ENCODE data around the gene DNAH9.

The DNAH9 gene

DNA sequence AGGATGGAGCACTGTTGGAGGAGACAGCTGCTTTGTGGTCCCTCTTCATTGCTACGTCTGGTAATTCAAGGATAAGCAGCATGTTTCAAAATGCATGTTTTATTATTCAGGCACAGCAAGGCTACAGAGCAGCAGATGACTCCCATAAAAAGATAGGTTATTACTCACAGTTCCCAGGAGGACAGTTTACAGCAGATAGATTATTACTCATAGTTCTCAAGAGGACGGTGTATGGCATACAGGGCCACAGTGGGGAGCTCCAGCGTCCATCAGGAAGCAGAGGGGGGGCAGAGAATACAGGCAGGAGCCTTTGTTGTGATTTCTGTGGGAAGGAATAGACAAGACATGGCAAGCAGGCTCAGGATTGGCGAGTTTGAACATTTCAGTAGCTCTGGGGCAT, 72.9 kb downstream of the DNAH9 start:
- DNase-seq = no peak

DNA sequence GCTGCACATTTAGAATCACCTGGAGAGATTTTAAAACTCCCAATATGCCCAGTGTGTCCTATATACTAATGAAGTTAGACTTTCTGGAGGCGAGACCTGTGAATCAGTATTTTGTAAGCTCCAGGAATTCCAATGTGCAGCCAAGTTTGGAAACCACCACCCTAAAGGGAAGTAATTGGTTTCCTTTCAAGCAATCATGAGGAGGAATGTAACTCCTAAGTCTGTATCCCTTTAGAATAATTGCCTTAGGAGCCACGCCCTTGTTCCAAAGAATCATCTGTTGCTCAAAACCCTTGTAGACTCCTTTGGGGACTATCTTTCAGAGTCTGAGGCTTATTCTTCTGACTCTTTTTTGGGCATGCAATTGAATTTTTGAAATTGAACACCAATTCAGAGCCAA, 84.4 kb downstream of the DNAH9 start:
- no peak for DNase-seq

DNA sequence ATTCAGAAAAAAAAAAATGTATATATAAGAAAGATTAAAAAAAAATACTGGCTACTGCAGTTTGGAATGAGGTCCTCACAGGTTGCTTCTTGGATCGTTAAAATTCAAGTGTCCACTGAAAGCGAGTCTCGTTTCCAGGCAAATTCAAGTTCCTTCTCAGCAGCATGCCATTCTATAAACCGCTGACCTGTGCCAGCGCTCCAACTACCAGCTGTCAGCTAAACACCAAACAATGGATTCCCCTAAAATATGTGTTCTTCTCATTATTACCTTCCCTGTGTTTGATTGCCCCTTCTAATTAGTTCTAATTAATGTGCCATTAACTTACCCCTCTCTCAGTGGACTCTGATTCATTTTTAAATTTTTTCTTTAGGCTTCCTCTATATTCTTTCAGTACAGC, 92.4 kb downstream of the DNAH9 start:
- no peak for DNase-seq

DNA sequence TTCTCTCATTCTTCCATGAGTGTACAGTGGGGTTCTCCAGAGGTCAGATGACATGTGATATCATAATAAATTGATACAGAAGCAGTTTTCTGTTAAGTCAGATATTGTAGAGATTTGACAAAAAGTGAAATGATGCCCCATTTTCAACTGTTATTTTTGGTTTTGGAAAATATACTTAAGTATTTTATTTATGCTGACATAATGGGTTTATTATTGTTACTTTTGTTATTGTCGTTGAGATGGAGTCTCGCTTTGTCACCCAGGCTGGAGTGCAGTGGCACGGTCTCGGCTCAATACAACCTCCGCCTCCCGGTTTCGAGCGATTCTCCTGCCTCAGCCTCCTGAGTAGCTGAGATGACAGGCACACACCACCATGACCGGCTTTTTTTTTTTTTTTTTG, 94.4 kb downstream of the DNAH9 start:
- DNase-seq = no peak

DNA sequence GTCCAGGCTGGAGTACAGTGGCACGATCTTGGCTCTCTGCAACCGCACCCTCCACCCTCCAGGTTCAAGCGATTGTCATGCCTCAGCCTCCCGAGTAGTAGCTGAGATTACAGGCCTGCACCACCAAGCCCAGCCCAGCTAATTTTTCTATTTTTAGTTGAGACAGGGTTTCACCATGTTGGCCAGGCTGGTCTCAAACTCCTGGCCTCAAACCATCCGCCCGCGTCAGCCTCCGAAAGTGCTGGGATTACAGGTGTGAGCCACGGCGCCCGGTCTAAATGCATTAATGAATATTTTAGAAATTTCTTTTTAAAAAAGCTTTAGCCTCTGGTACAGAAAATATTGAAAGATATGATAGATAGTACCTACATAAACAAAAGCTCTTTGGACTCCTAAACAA, 95.0 kb downstream of the DNAH9 start:
- DNase-seq = no peak

DNA sequence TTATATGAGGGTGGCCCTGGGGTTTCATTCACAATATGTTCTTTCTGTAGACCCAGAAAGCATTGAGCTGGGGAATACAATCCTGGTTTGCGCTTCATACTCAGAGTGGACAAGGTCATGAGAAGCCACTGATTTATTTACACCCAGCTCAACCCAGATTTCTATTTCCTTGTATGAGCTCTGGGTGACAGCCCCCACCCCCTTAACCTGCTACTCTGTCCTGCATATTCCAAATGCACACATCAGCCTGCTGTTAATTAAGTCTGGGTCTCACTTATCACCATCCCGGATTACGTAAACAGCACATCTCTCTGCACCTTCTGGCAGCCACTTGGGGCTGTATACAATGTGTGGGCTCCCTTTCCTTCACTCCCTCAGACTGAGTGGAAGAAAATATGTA, 102.4 kb downstream of the DNAH9 start:
- no peak for DNase-seq

DNA sequence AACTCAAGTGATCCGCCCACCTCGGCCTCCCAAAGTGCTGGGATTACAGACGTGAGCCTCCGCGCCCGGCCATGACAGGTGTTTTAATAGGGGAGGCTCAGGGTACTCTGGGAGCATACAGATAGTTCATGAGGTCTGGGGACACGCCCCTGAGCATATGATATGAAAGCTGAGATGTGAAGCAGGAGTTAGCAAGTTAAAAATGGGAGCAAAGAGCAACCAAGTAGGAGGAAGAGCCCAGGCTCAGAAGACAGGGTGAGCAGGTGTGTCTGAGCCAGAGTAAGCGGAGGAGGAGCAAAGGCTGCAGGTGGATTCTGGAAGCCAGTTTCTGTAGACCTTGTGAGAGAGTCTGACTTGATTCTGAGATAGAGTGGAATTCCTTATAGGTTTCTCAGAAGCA, 103.6 kb downstream of the DNAH9 start:
- DNase-seq = no peak

DNA sequence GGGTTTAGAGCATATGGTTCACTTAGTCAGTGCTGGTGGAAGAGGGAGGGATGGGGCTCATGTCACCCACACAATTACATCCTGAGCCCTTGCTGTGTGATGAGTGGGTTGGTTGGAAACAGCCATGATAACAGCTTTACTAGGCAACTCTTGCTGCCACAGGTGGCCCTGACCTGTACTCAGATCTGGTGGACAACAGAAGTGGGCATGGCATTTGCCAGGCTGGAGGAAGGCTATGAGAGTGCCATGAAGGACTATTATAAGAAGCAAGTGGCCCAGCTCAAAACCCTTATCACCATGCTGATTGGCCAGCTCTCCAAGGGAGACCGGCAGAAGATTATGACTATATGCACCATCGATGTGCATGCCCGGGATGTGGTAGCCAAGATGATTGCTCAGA, 105.8 kb downstream of the DNAH9 start:
- DNase-seq = no peak

DNA sequence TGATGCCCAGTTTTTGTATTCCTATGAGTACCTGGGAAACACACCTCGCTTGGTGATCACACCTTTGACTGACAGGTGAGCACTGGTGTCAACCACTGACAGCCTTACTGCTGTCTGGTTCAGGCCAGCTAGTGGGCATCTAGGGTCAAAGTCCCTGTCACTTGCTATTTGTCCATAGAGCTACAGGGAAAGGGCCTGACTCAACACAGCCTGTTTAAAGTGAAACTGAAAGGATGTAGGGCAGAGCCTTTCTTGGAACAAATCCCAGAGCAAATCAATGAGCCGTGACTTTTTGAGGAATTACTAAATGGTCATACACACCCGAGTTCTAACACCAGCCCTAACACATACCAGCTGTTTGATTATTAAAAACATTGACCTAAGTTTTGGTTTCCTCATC, 106.8 kb downstream of the DNAH9 start:
- no peak for DNase-seq

DNA sequence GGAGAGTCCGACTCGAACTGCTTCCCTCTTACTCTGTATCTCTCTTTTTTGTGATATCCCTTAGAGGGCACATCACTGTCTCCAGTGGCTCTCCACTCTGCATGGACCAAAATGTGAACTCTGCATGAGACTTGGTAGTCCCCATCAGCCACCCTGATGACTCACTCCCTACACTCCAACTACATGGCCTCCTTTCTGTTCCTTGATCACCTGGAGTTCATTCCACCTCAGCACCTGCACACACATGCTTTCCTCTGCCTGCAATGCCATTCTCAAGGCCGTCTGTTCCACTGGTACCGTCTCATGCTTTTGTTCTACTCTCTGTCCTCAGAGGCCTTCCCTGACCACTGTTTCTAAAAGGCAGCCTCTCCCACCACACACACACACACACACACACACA, 109.3 kb downstream of the DNAH9 start:
- no peak for DNase-seq

DNA sequence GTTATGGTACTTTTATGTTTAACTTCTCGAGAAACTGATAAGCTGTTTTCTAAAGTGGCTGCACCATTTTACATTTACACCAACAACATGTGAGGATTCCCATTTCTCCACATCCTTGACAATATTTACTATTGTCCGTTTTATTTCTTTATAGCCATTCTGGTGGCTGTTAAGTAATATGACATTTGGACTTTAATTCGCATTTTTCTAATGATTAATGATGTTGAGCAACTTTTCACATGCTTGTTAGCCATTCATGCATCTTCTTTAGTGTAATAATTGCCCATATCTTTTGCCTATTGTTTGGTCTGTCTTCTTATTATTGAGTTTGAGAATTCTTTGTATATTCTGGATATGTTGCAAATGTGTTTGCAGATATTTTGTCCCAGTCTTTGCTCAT, 114.2 kb downstream of the DNAH9 start:
- DNase-seq = no peak

DNA sequence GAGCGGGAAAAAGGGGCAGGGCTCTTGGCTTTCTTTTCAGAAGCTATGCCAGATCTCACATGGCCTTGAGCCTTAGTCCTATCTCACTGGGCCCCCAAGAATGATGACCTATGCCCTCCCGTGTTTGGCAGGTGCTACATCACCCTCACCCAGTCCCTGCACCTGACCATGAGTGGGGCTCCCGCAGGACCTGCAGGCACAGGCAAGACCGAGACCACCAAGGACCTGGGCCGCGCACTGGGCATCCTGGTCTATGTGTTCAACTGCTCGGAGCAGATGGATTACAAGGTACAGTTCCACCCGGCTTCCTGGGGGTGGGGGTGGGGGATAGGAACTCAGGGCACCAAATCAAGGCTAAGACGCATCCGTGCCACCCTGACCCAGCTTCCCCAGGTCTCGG, 120.9 kb downstream of the DNAH9 start:
- no peak for DNase-seq

DNA sequence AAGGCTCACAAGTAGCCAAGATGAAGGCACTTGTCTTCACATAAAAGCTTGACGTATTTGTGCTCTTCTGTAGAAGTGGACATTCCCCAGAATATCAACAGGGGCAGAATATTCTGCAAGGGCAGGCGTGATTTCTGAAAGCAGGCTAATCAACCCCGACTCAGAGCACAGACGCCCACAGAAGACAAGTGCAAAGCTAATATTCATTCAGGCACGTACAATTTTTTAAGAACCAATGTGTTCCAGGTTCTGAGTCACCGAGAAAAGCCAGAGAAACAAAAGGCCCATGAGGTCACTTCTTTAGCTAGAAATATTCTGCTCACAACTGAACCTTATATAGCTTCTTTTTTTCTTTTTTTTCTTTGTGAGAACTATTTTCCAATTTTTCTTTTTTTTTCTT, 121.6 kb downstream of the DNAH9 start:
- no peak for DNase-seq

DNA sequence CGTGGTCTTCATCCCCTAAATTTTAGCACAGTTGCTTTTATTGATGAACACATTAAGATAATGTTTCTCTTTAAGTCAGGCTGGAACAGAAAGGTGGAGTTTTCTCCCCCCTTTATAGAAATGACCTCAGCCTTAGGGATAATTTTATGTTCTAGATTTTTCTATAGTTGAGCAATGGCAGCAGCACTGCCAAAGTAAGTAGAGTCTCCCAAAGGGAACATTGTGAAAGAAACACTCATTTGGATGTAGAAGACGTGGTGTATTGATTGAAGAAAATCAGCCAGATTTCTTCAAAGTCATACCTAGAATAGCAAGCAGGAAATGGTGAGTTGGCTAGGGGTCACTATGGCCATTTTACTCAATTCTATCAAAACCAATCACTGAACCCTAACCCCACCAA, 122.5 kb downstream of the DNAH9 start:
- DNase-seq = no peak

DNA sequence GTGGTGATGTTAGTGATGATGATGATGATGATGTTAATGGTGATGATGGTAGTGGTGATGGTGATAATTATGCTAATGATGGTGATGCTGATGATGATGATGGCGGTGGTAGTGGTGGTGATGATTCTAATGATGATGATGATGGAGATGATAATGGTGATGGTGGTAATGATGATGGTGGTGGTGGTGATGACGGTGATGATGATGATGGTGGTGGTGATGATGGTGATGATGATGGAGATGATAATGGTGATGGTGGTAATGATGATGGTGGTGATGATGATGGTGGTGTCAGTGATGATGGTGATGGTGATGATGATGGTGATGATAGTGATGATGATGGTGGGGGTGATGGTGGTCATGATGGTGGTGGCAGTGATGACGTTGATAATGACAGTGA, 132.5 kb downstream of the DNAH9 start:
- DNase-seq = no peak

DNA sequence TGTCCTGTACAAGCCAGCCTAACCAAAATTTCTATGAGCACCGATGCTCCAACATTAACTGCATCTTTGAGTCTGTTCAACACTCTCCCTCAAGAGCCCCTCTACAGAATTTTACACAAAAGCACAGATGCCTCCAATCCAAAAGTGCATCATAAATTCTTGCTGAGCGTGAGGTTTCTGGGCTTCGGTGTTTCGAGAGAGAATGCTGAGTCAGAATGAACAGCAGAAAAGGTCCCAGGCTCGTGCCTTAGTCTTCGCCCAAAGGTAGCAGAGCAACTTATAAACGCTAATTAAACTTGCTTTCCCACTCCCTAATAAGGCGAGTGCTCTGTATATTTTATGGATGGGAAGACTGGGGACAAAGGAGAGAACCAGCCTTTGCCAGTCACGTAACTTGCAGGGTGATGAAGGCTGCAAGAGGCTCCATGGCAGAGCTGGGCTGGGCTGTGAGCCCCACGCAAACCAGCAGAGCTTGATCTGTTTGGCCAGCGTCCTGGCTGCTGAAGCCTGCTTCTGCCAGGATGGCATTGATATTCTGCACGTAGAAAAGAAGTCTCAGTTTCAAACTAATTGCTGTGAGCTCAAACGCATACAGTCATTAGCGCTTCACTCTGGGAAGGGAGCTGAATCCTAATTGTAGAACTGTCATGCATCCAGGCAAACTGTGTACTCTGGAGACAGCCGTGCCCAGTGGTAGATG, 138.5 kb downstream of the DNAH9 start:
- DNase-seq = no peak

DNA sequence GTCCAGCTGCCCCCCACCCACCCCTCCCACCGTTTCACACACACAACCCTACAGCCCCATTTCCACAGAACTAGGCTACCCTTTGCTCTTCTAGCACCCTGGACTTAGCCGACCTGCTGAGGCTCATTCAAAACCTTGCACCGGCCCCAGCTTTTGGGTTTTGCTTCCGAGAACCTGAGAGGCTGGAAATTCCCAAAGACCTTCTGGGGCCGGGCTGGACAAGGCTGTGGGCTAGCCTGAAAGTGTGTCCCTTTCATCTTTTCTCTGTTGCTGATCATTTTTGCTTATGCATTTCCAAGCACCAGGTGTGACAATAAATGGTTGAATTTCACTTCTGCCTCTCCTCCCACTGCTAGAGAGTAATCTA, 139.0 kb downstream of the DNAH9 start:
- no peak for DNase-seq

DNA sequence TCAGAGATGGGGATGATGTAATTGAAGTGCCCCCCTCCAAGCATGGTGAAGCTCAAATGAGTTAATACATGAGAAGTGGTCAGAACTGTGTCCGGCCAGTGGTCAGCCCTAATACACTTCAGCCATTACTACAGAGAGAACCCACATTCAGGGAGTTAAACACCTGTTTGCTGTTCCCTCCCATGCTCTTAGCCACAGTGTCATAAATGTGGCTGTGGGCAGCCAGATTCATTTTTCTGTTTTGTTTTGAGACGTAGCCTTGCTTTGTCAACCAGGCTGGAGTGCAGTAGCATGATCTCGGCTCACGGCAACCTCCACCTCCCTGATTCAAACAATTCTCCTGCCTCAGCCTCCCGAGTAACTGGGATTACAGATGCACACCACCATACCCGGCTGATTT, 139.9 kb downstream of the DNAH9 start:
- no peak for DNase-seq

DNA sequence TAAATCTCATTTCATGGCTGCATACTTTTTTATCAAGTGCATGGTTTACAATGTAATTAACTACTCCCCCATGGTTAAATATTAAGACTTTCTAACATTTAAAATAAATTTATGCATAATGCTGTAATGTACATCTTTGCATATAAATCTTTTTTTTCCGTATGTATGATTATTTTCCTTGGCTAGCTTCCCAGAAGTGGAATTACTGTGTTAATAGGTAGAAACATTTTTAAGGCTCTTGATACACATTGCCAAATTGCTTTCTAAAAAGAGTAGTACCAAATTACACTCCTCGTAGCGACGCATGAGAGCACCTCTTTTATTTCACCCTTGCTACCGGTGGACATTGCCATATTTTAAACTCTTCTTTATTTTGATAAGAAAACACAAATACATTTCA, 141.1 kb downstream of the DNAH9 start:
- DNase-seq = no peak

DNA sequence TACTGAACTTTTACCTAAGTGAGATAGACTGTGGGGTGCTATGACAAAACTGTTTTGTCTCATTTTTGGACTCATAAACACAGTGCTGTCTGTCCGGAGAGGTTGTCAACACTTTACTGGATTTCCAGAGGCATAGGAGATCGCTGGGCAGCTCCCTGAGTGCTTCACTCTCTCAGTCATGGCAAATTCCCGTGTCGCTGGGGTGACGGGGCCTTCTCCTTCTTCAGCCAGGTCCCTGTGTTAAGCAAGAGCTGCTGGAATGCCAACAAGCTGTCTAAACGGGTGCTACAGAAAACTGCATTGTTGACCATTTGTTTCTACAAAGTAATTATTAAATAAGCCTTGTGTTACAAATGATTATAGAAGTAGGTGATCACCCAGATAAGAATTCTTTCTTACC, 141.6 kb downstream of the DNAH9 start:
- no peak for DNase-seq

DNA sequence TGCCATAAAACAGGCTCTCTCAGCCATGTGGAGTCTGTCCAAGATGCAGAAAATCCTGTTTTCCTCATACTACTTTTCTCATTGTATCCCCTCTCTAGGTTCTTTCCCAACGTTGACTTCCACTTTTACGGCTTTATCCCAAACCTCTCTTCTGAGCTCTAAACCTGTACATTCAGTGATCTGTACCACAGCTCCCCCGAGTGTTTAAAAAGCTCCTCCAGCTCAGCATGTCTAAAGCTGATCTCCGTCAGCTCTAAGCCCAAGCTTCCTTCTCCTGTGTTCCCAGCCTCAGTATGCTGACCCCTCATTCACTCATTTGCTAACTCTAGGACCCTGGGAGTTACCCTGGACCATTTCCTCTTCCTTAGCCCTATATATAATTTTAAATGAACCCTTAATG, 144.6 kb downstream of the DNAH9 start:
- DNase-seq = no peak

DNA sequence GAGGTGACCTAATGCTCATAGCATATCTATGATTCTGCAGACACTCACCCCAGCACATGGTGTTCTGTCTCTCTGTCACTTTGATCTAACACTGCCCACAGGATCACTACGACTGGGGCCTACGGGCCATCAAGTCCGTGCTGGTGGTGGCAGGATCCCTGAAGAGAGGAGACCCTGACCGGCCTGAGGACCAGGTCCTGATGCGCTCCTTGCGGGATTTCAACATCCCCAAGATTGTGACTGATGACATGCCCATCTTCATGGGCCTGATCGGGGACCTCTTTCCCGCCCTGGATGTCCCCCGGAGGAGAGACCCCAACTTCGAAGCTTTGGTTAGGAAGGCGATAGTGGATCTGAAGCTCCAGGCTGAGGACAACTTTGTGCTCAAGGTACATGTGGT, 146.4 kb downstream of the DNAH9 start:
- DNase-seq = no peak

DNA sequence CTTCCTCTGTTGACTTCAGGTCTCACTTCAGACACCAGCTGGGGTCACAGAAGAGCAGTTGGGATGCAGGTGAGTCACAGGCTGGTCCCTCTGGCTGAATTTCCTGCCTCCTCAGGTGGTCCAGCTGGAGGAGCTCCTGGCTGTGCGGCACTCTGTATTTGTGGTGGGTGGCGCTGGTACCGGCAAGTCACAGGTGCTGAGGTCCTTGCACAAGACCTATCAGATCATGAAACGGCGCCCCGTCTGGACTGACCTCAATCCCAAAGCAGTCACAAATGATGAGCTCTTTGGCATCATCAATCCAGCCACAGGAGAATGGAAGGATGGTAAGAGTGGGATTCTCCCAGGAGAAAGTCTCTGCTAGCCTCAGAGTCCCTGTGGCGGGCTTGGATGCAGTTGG, 149.2 kb downstream of the DNAH9 start:
- DNase-seq = no peak

DNA sequence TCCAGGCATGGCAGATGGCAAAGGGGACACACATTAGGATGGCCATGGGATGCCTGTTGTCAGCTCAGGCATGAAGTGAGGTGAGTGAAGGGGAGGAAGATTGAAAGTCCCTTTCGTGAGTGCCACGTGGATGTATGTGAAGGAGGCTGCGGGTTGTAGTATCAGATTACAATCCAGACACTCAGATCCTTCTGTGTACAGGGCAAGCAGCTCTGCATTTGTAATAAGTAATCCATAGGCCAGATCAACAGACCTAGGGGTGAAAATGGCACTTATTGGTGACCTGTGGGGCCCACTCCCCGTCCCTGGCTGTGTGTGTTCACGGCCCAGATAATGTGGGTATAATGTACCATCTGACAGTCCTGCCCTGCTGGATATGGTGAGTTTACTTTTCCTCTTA, 159.5 kb downstream of the DNAH9 start:
- DNase-seq = no peak

DNA sequence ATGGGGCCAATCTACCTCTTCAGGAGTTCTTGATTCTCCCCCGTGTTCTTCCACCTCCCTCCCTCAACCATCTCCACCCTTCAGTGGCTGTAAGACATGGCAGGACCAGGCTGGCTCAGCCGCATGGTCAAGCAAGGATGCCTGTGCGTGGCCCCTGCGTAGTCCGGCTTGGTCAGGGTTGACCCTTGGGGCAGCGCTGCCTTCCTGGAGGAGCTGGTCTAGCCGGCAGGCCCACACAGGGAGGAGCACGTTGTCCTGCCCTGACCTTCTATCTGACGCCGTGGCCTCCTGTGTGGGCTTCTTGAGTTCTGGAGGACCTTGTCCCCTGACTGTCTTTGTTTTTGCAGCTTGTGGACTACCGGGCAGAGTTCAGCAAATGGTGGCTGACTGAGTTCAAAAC, 169.8 kb downstream of the DNAH9 start:
- DNase-seq = no peak

DNA sequence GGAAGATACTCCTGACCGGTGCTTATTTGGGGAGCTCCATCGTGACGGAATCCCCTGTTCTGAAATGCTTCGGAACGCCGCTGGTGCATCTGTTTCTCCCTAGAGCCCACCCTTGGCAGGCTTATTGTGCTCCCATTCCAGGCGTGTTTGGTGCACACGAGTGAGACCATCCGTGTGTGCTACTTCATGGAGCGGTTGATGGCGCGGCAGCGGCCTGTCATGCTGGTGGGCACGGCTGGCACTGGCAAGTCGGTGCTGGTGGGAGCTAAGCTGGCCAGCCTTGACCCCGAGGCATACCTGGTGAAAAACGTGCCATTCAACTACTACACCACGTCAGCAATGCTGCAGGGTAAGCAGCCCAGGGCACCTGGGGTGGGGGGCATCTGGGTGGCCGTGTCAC, 170.7 kb downstream of the DNAH9 start:
- no peak for DNase-seq

All from fibroblast of skin of back (primary cell).